OCI-M1 (cell line): ENCODE measurements around the gene SLC22A31.
"Not testable (repeated sequence)": the region's sequence is repeated elsewhere in the genome, so short reads cannot be mapped to it uniquely, and the experiment has no call there.

ENCODE experiments used
- DNase-seq: peaks from one replicate; lab custom pipeline; 2025; lab: John Stamatoyannopoulos, UW

SLC22A31 gene

GRCh38 chr16:89200124-89200849 lies at the start of gene SLC22A31:
Gene SLC22A31, minus strand, starts transcription at chr16:89200537. Its CDS starts 36 bp downstream, at chr16:89200501.
- DNase-seq = no peak

DNA sequence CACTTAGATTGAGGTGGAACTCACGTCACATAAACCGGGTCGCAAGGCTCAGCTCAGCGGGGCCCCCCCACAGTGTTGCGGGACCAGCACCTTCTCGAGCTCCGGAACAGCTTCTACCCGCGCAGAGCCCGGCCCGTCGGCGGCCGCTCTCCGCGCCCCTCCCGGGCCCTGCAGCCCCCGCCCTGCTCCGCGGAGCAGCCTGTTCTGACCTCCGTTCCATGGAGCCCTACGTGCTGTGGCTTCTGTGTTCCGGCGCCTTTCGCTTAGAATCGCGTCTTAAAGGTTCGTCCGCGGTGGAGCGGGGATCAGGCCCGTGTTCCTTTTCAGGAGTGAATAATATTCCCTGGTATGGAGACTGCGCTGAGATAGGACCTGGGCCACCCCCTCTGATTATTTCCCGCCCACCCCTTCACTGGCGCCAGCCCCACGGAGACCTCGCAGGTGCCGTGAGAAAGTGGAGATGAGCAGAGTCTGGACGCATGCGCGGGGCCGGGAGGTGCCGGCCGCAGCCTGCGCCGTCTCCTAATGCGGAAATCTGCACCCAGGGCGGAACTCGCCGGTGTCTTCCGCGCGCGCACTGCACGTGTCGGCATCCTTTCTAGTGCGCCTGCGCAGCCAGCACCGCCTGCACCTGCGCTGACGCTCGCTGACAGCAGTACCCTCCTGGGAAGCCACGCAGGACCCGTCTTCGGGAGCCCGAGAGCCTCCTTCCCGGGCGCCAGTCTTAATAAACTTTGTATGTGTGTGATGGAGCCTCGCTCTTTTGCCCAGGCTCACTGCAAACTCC lies 48.1 kb upstream of the SLC22A31 start:
- DNase-seq = no peak

GRCh38 chr16:89247734-89248075 lies 47.4 kb upstream of the SLC22A31 start:
- DNase-seq = not testable (repeated sequence)

- DNase-seq = peak; percentile 89
Measured at GRCh38 chr16:89246903-89247733, 46.8 kb upstream of the SLC22A31 start.

DNA sequence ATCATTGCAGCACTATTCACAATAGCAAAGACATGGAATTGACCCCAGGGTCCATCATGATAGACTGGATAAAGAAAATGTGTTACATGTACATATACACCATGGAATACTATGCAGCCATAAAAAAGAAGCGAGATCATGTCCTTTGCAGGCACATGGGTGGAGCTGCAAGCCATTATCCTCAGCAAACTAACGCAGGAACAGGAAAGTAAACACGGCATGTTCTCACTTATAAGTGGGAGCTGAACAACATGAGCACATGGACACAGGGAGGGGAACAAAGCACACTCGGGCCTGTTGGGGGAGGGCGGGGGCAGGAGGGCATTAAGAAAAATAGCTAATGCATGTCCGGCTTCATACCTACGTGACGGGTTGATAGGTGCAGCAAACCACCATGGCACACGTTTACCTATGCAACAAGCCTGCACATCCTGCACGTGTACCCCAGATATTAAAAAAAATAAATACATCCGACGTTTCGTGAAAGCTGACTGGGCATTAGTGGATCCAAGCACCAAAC lies 46.1 kb upstream of the SLC22A31 start:
- no peak for DNase-seq

- DNase-seq = no peak
Measured at GRCh38 chr16:89244754-89245153, 44.4 kb upstream of the SLC22A31 start.

DNA sequence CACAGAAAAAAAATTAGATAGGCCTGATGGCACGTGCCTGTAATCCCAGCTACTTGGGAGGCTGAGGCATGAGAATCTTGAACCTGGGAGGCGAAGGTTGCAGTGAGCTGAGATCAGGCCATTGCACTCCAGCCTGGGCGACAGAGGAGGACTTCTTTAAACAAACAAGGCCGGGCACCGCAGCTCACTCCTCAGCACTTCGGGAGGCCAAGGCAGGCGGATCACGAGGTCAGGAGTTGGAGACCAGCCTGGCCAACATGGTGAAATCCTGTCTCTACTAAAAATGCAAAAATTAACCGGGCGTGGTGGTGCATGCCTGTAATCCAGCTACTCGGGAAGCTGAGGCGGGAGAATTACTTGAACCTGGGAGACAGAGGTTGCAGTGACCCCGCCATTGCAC lies 43.9 kb upstream of the SLC22A31 start:
- DNase-seq = not testable (repeated sequence)

DNA sequence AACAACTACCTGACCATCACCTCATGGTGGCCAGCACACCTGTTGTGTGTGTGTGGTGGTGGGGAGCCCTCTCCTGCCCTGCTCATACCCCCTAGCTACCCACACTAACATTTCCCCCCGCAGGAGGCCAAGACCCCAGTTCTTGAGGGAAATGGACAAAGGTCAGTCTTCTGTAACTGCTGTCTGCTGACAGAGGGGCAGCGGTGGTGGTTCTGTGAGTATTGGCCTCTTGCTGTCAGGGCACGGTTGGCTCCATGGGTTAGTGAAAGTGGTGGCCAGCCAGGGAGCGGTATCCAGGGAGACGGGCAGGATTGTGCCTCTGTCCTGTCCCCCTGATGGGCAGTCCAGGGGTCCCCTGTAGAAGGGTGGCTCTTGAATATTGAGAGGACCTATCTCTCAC lies 43.3 kb upstream of the SLC22A31 start:
- DNase-seq = no peak

GRCh38 chr16:89242795-89243200 lies 42.5 kb upstream of the SLC22A31 start:
- DNase-seq = no peak

DNA sequence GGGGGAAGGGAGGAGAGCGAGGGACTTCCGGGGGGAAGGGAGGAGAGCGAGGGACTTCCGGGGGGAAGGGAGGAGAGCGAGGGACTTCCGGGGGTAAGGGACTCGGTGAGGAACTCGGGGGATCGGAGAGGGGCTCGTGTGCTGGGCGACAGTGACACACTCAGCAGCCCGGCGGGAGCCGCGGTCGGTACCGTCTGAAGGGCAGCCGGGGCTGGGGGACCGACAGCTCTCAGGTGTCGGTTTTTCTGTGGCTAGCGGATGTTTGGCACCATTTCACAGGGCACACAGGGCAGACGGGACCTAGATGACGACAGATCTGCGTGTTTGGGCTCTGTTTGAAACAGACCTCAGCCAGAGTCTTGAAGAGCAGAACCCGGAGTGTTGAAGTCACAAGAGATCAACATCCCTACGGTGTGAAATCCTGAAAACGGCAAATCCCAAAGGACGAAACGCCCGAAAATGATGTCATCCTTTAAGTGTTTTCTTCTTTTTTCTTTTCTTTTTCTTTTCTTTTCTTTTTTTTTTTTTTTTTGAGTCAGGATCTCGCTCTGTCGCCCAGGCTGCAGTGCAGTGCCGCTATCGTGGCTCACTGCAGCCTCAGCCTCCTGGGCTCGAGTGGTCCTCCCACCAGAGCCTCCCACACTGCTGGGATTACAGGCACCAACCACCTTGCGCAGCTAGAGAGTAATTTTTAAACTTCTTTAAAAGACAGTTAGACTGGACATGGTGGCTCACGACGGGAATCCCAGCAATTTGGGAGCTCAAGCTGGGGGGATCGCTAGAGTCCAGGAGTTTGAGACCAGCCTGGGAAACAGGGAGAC lies 41.1 kb upstream of the SLC22A31 start:
- DNase-seq = peak; percentile 79

DNA sequence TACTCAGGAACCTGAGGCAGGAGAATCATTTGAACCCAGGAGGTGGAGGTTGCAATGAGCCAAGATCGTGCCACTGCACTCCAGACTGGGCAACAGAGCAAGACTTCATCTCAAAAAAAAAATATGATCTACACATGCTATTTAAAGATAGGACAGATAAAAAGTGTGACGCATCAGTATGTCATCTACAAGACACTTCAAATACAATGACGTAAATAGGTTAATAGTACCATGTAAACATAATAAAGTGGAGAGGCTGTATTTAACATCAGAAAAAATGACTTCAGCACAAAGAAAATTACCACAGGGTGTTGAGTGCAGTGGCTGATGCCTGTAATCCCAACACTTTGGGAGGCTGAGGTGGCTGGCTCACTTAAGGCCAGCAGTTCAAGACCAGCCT lies 37.4 kb upstream of the SLC22A31 start:
- no peak for DNase-seq

GRCh38 chr16:89233678-89234490 lies 33.5 kb upstream of the SLC22A31 start:
- no peak for DNase-seq

DNA sequence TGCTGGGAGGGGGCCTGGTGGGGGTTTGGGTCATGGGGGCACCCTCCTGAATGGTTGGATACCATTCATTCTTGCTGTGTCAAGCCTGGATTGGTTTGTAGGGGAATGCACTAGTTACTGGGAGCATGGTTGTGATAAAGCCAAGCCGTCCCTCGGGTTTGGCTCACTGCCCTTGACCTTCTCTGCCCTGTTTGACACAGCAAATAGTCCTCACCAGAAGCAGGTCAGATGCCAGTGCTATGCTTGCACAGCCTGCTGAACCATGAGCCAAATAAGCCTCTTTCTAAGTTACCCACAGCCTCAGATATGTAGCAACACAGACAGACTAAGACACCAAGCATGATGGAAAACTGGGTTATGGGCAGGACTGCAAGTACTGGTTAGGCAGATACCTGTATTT lies 31.8 kb upstream of the SLC22A31 start:
- no peak for DNase-seq

- DNase-seq = no peak
Measured at GRCh38 chr16:89230255-89230654, 29.9 kb upstream of the SLC22A31 start.

- DNase-seq = no peak
Measured at GRCh38 chr16:89224665-89225064, 24.3 kb upstream of the SLC22A31 start.

- no peak for DNase-seq
Measured at GRCh38 chr16:89222931-89223330, 22.6 kb upstream of the SLC22A31 start.

- no peak for DNase-seq
Measured at GRCh38 chr16:89221604-89222003, 21.3 kb upstream of the SLC22A31 start.

- DNase-seq = peak; percentile 14
Measured at GRCh38 chr16:89219365-89219764, 19.0 kb upstream of the SLC22A31 start.

DNA sequence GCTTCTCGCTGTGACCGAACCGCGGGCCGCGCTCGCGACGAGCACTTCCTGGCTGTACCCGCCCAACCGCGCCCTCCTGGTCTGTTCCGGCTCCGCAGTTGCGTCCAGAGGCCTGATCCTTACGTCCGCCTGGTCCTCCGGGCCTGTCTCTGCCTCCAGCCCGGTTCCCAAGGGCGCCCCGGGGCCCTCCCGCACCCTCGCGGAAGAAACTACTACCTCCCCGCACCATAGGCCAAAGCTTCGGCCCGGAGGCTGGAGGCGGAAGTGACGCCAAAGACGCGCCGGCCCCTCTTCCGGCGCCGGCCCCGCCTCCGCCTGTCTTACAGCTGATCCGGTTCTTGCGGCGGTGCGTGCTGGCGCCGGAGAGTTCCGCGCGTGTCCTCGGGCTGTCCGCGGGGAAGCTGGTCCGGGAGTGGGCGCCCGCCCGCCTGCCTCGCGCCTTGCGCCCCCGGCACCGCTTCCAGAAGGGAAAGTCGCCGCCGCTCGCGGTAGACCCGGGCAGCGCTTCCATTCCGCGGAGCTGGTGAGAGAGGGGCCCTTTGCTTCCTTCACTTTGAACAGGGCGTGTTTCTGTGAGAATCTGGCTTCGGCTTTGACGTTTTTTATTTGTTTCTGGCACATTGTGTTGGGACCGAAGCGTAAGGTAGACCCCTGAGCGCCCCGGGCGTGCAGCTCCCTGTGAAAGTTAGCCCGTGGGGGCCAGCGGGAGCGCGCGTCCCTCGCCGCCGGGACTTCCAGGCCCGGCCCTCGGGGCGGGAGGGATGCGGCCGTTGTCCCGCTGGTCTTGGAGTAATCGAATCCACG lies 17.3 kb upstream of the SLC22A31 start, which contains the start of gene ZNF778:
Gene ZNF778 (plus strand): TSS at position 316 of the 804 bp plus-strand sequence. CDS start 3,425 bp downstream, outside the sequence.
- peak; percentile 92 for DNase-seq

DNA sequence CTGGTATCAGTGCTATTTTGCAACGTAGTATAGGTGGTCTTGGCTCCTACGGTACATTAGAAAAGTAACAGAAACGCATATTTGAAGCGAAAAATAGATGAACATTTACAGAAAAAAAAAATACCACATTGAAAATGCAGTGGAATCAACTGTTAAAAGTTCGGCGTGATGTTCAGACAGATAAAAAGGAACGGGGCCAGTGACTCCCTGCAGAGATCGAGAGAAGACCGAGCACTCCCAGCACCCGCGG lies 16.7 kb upstream of the SLC22A31 start:
- DNase-seq = no peak
